Fibroblast of peridontal ligament (primary cell): ENCODE measurements around the gene CIB4.

Experiments
- DNase-seq: peaks from one replicate; pipeline ENCODE4 v3.0.0-alpha.2; 2010; ENCODE audit errors: extremely low read depth

CIB4 gene

GRCh38 chr2:26550276-26551015 is 90.7 kb downstream of the CIB4 start:
- no peak for DNase-seq

- DNase-seq, result no peak
Measured at GRCh38 chr2:26542676-26543505, 98.3 kb downstream of the CIB4 start.

- DNase-seq, result no peak
Measured at GRCh38 chr2:26542194-26542455, 99.0 kb downstream of the CIB4 start.

GRCh38 chr2:26541401-26542193 is 99.6 kb downstream of the CIB4 start:
- DNase-seq, result no peak

- DNase-seq, result no peak
Measured at GRCh38 chr2:26540961-26541360, 100.2 kb downstream of the CIB4 start.

GRCh38 chr2:26540306-26540705 is 100.9 kb downstream of the CIB4 start:
- no peak for DNase-seq

GRCh38 chr2:26537826-26538475 is 103.2 kb downstream of the CIB4 start:
- DNase-seq, result no peak

GRCh38 chr2:26537069-26537825 is 103.9 kb downstream of the CIB4 start:
- DNase-seq, result no peak

GRCh38 chr2:26536371-26537068 is 104.6 kb downstream of the CIB4 start:
- DNase-seq, result no peak

- no peak for DNase-seq
Measured at GRCh38 chr2:26535663-26536275, 105.4 kb downstream of the CIB4 start.

- no peak for DNase-seq
Measured at GRCh38 chr2:26534865-26535662, 106.1 kb downstream of the CIB4 start.

GRCh38 chr2:26534098-26534864 is 106.9 kb downstream of the CIB4 start:
- DNase-seq, result no peak

GRCh38 chr2:26533661-26534060 is 107.5 kb downstream of the CIB4 start:
- DNase-seq, result no peak

GRCh38 chr2:26532301-26533250 is 108.6 kb downstream of the CIB4 start:
- no peak for DNase-seq
